Testis (tissue), 3 donors: Measurements from ENCODE around the gene ITGB5. TPM values are rescaled to one million over a fixed set of nuclear protein-coding genes. Genes with fewer than 3 reads are reported as not detected.
A peak's percentile ranks its signal among the peaks of the same experiment; 100 is the strongest.

Experiments used
- DNase-seq: peaks from one replicate; pipeline ENCODE4 v3.0.0-alpha.2; 2019
- H3K27ac ChIP-seq, 2 donors: fragments of 200-600 bp; sonication (generic); one replicate each; pipeline ENCODE4 v1.5.1; 2019
- H3K27me3 ChIP-seq: fragments of 200-600 bp; sonication (generic); one replicate; pipeline ENCODE4 v1.5.1; 2019
- H3K36me3 ChIP-seq: fragments of 200-600 bp; sonication (generic); one replicate; pipeline ENCODE4 v1.5.1; 2017; ENCODE audit warnings: low read depth; ENCODE audit errors: missing control alignments
- H3K4me1 ChIP-seq: fragments of 200-600 bp; sonication (generic); one replicate; pipeline ENCODE4 v1.5.1; 2019
- H3K4me3 ChIP-seq, 2 donors: fragments of 200-600 bp; sonication (generic); one replicate each; pipeline ENCODE4 v1.5.1; 2017 to 2019
- H3K9me3 ChIP-seq: fragments of 200-600 bp; sonication (generic); one replicate; pipeline ENCODE4 v1.5.1; 2017
- POLR2A ChIP-seq: fragments of 450-650 bp; IDR thresholded peaks from one replicate; pipeline ENCODE4 v1.6.1; 2017; ENCODE audit warnings: antibody characterized with exemption, mild to moderate bottlenecking, moderate library complexity
- whole genome bisulfite sequencing, 2 donors: methylation state at CpG; one replicate each; pipeline ENCODE4 v1.1.5; 2018; 5-methylcytosine and 5-hydroxymethylcytosine counted together
- intact Hi-C: fragments of 100-400 bp; cut with DNase I; formaldehyde crosslinking; loops from one replicate; pipeline ENCODE4 v1.15.1; 2023; ENCODE audit warnings: low total_unique reads
- polyA plus RNA-seq: library from polyadenylated mRNA; stranded (reverse); fragments of 350-450 nt; fragmentation: Illumina TruSeq; extraction: RNeasy Lipid Tissue Mini Kit (QIAGEN cat#74804); gene quantifications from one replicate; pipeline ENCODE4 v1.2.3, GENCODE V29; 2014; ENCODE audit warnings: low read depth, low replicate concordance; ENCODE audit not compliant: insufficient read depth
- total RNA-seq, 2 donors: library from RNA; depleted of rRNA; stranded (reverse); fragments of >200 nt; gene quantifications; one replicate each; pipeline ENCODE4 v1.2.3, GENCODE V29; 2016
- TF ChIP-seq, protein P1 (sequence below), 3 experiments: fragments of 450-650 bp in 2 of 3; fragments of 200-600 bp in 1 of 3; sonication (generic) in 1 of 3; IDR thresholded peaks; one replicate each; pipeline ENCODE4 v1.5.1; 2016 to 2019; ENCODE audit warnings: antibody characterized with exemption in 3 of 3, mild to moderate bottlenecking in 2 of 3, moderate library complexity in 1 of 3

ITGB5 gene
- total and polyA plus RNA-seq, 3 donors from 2014 or later: 46.0 to 101 (median 76.9) TPM

DNA sequence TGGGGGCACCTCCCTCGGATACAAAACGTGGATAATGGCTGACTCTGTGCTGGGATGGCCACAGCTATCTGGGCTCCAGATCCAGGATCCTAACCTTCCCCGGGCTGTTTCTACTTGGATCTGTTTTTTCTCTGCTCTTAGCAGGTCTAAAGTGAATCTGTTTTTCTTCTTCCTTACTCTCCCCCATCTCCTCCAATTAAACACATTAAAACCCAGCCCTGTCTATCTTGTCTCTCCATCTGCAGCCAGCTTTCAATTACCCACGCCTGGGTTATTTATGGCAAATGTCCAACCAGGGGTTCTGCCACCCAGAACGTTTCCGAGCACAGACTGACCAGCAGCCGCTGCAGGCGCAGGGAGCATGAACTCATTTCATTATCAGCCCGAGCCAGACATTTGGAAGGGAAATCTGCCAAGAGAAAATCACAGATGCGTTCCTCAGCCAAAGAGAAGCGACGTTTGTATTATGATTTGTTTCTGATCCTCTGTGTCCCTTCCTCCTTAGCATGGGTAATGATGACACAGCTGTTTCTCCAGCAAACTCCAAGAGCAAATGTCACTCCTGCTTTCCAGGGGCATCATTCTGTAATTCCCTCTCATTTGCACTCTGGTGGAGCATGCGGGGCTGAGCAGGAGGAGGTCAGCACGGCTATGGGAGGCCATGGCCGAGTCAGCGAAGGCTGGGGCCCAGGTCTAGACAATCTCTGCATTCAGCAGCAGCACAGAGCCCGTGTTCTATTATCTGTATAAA, 114.9 kb downstream of the ITGB5 start:
- H3K36me3 ChIP-seq: no peaks in the 10 kb centered on the region
- no peaks in the 10 kb centered on the region for H3K9me3 ChIP-seq
- TF ChIP-seq POLR2A: no peak
- TF ChIP-seq, protein P1, sequence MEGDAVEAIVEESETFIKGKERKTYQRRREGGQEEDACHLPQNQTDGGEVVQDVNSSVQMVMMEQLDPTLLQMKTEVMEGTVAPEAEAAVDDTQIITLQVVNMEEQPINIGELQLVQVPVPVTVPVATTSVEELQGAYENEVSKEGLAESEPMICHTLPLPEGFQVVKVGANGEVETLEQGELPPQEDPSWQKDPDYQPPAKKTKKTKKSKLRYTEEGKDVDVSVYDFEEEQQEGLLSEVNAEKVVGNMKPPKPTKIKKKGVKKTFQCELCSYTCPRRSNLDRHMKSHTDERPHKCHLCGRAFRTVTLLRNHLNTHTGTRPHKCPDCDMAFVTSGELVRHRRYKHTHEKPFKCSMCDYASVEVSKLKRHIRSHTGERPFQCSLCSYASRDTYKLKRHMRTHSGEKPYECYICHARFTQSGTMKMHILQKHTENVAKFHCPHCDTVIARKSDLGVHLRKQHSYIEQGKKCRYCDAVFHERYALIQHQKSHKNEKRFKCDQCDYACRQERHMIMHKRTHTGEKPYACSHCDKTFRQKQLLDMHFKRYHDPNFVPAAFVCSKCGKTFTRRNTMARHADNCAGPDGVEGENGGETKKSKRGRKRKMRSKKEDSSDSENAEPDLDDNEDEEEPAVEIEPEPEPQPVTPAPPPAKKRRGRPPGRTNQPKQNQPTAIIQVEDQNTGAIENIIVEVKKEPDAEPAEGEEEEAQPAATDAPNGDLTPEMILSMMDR (IDR thresholded peaks at IDR 0.05): no peak
- peak overlapping the region; percentile 0 to 68 for H3K27ac ChIP-seq
- 19 to 36% methylated on average over 17 of the region's 17 CpGs for WGBS, 2 donors
- peak; percentile 80 for DNase-seq
- intact Hi-C loops: no loop called here
- no peak overlapping the region for H3K4me3 ChIP-seq
- H3K27me3 ChIP-seq: no peaks in the 10 kb centered on the region
- peaks cover 33% of the 10 kb centered on the region for H3K4me1 ChIP-seq

DNA sequence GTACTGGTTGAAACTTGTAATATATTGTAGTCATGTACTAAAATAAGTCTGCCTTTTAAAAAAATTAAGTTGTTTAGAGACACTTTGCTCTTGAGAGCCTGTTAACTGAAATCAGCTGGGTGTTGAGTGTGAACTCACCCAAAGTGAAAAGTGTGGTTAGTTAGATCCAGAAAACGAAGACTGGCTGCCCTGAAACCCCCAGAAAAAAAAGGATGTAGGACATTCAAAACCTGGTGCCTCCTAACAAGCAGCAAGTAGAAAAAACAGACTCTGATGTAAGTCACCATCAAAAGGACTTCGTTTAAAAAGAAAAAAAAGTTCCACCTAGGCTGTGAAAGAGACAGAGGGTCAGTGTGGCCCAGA, 116.1 kb downstream of the ITGB5 start:
- Histone ChIP-seq H3K27me3 (no peaks in the 10 kb centered on the region), H3K4me3 (no peak overlapping the region), H3K27ac (peak overlapping the region in 1 of 2 donors; percentile 35), H3K9me3 (no peaks in the 10 kb centered on the region), H3K4me1 (peaks cover 33% of the 10 kb centered on the region), H3K36me3 (no peaks in the 10 kb centered on the region)
- WGBS, 2 donors: 64 to 95% methylated on average over 2 of the region's 2 CpGs
- intact Hi-C loops: no loop called here
- no peak for DNase-seq
- no peak for TF ChIP-seq POLR2A
- TF ChIP-seq, protein P1 (IDR thresholded peaks at IDR 0.05): no peak

DNA sequence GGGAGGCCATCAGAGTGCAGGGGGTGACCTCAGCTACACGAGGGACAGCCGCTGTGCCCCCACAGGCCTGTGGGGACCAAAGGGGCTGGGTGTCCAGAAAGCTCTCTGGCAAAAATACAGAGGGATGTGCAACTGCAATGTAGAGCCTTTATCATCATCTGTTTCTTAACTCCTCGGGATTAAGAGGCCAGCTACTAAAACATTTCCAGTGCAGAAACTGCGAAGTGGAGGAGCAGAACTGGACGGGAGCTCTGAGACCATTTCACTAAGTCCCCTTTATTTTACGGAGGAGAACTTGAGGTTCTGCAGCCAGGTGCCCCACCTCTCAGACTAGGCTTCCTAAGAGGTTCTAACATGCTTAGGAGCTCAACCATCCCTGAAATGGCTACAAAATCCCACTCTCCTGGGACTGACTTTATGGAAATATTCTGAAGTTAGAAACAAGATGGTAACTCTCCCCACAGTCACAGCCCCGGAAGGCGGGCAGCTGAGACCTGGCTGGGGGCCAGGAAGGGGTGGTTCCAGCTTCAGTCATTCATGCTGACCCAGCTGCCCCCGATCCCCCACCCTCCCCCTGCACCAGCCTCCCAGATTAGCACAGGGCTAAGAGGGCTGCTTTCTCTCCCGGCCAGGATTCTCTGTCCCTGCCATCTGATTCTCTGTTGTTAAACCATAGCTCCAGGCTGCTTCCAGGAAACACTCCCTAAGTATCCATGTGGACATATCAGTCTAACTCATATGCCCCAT, 116.7 kb downstream of the ITGB5 start:
- no peaks in the 10 kb centered on the region for H3K27me3 ChIP-seq
- TF ChIP-seq, protein P1 (IDR thresholded peaks at IDR 0.05): no peak
- TF ChIP-seq POLR2A: no peak
- intact Hi-C loops: no loop called here
- H3K4me1 ChIP-seq: peaks cover 33% of the 10 kb centered on the region
- WGBS, 2 donors: 73 to 80% methylated on average over 7 to 10 of the region's 10 CpGs
- H3K27ac ChIP-seq: peak overlapping the region in 1 of 2 donors; percentile 35
- H3K9me3 ChIP-seq: no peaks in the 10 kb centered on the region
- no peak overlapping the region for H3K4me3 ChIP-seq
- DNase-seq: peak; percentile 46
- no peaks in the 10 kb centered on the region for H3K36me3 ChIP-seq

DNA sequence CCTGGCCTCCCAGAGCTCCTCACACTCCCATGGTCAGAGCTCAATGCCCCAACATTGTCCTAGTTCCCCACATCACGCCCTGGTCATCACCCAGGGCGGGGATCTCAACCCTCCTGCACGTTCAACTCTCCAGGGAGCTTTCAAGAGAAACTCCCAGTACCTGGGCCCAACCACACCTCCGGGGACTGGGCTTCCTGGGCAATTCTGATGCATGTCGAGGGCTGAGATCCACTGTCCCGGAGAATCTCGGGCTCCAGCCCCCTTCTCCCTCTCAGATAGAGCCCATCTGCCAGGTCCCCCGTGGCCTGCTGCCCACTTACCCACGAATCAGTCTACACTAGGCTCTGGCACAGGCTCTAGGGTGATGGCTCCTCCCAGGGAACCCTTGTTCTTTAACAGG, 117.7 kb downstream of the ITGB5 start:
- Histone ChIP-seq H3K36me3 (no peaks in the 10 kb centered on the region), H3K4me1 (peaks cover 29% of the 10 kb centered on the region), H3K27me3 (no peaks in the 10 kb centered on the region), H3K27ac (no peak overlapping the region), H3K9me3 (no peaks in the 10 kb centered on the region), H3K4me3 (no peak overlapping the region)
- intact Hi-C loops: loop anchor here (10.0 kb wide), 1 partner anchor 665 kb away; no protein-coding TSS in a partner anchor
- TF ChIP-seq, protein P1 (IDR thresholded peaks at IDR 0.05): no peak
- no peak for TF ChIP-seq POLR2A
- DNase-seq: no peak
- WGBS, 2 donors: 79 to 91% methylated on average over 2 to 9 of the region's 9 CpGs
